Measurements from ENCODE around the gene IL20RB.
"Not testable (repeated sequence)": the region's sequence is repeated elsewhere in the genome, so short reads cannot be mapped to it uniquely, and the experiment has no call there.

IL20RB gene

DNA sequence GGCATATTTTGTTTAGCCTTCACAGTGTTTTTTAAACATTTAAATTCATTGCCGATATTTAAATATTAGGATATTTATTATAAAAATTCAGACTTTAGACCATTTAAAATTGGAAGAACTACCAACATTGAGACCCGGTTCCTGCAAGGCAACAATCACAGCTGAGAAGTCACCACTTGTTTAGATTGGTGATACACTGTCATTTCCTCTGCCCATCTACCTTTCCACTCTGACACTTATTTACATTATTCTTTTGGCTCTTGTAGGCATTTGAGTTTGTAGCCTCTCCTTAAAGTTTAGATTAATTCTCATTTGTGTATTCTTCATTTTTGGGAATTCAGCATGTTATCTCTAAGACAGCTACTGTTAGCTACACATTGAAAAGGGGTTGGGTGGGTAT lies 10.3 kb upstream of the IL20RB start:
- no peak for DNase-seq

DNA sequence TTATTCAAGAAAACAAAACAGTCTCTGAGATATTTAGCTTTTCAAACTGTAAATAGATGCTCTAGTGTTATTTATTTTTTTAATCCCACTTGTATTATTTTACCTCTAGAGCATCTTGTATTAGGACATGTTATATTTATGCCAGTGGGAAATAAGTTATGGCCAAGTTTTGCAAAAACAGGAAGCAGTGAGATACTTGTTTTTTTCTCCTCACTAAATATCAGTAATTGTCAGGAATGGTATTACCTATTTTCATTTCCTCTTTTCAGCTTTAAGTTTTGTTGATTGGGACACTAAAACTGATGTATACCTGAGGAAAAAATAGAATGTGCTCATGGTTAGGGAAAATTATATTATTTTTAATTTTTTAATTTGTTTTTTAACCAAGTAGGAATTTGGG lies 8.6 kb upstream of the IL20RB start:
- DNase-seq = no peak

DNA sequence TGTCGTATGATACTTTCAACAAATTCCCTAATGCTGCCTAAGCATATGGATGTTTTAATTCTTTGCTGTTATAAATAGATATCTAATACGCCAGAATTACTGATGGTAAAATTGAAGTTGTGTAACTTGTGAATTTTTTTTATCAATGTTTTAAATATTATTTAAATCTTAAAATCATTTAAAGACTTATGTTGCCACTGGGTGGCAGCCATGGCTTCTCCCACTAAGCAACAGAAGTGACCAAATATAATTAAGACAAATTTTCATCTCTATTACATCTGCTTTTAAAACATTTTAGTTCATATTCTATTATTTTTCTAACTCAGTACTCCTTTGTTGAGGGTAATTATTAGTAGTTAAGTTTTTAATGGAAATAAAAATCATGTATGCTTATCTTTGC lies 8.1 kb upstream of the IL20RB start:
- DNase-seq = no peak

DNA sequence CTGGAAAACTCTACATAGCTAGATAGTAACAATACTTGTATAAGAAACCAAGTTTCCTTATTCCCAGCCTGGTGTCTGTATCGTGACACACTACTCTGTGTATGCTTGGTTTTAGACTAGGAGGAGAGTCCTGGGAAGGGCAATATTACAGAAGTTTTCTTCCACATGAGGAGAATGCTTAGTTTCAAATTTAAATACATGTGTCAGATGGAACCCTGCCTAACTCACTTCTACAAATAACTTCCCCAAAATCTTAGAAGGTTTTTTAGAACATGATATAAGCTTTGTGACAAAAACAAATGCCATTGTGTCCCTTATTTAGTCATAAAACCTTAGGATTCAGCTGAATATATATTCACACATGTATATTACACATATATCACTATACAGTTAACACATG lies 7.2 kb upstream of the IL20RB start:
- no peak for DNase-seq

DNA sequence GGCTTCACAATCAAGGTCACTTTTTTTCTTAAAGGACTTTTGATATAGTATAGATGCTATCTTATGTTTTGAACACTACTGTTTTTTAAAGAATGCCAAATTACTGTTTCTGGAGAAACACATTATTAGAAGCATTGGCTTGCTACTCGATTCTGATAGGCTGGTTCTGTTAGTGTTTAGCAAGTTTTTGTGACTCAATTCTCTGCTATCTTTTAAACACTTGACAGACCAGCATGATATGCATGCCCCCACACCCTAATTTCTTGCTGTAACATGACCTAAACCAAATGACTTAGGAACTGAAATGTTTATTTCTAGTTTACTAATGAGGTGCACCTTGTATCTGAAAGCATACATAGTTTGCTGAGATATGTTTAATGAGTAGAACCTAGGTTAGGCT lies 5.5 kb upstream of the IL20RB start:
- no peak for DNase-seq

DNA sequence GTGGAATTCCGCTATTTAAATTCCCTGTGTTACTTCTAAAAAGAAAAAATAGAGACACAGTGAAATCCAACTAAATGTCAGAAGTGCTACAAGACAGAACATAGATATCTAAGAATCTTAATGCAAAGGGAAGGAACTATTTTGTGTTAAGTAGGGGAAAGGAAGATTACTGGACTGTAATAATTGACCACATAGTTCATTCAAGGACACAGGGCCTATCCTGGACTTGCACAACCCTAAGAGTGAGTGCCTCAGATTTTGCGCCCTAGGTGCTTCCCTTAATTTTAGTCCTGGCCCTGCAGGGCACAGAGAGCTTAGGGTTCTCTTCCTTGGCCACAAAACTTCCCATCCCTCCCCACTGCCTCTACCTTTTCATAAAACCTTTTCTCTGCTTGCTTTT lies 3.5 kb upstream of the IL20RB start:
- no peak for DNase-seq

DNA sequence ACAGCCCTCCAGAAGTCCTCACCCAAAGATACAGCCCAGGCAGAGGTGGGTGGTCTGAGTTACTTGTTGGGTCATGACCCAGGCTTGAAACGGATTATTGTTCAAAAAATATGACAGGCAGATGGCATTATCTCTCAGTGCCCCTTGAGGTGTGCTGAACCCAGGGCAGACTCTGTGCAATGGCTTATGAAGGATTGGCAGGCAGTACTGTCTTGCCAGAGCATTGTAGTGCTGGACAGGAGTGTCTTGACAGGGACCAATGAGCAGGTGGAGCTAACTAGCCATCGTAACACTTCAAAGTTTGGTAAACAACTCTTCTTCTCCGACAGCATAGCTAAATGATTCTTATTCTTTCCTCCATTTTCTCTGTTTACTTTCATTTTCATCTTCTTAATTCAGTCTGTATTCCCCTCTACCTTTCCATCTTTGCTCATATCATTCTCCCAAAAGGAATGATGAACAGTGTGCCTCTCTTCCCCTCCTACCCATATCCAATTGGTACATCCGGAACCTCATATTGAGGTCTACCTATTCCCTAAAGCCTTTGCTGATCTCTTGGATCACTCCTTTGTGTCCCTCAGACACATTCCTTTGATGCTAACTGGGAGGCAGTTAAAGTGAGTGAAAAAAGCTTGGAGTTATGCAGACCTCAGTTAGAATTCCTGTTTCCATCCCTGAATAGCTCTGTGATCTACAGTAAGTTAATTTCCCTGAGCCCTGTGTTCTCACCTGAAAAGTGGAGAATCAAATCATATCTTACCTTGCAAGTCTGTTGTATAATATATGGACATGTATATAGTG lies 2.6 kb upstream of the IL20RB start:
- DNase-seq = no peak

DNA sequence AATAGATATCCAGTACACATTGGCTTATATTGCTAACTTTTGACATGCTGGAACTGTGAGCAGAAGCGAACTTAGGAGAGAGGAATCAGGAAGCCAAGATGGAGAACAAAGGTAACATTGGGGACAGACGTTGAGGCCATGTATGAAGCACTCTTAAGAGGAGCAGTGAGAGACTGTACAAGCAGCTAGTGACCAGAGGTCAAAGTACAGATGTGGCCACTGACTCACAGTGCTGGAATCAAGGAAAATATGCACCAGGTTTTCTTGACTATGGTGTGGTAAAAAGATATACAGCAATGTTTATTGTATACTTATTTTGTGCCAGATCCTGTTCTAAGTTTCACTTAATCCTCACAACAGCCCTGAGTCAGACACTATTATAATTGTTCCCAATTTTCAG lies 2.0 kb upstream of the IL20RB start:
- no peak for DNase-seq

DNA sequence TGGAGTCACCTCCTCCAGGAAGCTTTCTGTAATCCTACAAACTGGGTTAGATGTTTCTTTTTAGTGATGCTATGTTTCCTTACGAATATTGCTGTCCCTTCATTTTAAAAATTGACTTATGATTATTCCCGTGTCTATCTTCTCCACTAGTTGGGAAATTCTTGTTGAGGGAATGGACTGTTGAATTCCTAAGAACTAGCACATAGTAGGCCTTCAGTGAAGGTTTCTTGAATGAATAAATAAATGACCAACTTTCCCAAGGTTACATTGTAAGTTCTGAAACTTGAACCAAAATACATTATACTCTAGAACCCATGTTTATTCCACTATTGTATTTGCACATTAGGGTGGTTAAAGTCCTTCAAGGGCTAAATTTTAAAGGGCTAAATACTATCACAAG lies 812 bp upstream of the IL20RB start:
- no peak for DNase-seq

DNA sequence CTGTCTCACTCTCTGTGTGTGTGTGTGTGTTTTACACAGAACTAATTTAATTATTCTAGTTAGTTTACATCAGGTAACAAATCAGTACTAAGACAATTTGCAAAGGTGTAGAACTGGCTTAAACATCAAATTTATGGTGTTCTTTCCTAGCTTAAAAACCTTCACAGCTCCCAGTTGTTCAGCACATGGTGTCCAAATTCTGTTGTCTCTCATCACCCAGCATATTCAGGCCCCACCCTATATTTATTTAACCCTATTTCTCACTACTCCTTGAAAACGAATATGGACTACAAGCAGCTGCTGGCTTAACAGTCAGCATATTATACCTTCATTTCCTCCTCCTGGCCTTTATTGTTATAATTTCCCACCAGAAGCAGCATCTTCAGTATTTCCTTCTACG lies 1.2 kb downstream of the IL20RB start:
- no peak for DNase-seq

DNA sequence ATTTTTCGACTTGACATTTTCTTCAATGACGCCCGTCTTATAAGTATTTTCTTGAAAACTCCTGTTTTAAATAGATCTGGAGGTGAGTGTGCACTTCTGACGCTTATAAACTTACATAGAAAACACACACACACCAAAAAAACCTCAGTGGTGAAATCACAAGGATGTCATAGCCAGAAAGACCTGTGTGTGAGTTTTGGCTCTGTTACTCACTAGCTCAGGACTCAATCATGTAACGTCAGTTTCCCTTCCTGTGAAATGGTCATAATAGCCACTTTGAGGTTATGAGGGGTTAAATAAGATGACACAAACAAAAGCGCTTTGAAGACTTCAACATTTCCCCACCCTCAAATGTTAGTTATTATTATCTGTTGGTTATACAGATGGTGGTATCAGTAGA lies 1.8 kb downstream of the IL20RB start:
- DNase-seq = no peak

DNA sequence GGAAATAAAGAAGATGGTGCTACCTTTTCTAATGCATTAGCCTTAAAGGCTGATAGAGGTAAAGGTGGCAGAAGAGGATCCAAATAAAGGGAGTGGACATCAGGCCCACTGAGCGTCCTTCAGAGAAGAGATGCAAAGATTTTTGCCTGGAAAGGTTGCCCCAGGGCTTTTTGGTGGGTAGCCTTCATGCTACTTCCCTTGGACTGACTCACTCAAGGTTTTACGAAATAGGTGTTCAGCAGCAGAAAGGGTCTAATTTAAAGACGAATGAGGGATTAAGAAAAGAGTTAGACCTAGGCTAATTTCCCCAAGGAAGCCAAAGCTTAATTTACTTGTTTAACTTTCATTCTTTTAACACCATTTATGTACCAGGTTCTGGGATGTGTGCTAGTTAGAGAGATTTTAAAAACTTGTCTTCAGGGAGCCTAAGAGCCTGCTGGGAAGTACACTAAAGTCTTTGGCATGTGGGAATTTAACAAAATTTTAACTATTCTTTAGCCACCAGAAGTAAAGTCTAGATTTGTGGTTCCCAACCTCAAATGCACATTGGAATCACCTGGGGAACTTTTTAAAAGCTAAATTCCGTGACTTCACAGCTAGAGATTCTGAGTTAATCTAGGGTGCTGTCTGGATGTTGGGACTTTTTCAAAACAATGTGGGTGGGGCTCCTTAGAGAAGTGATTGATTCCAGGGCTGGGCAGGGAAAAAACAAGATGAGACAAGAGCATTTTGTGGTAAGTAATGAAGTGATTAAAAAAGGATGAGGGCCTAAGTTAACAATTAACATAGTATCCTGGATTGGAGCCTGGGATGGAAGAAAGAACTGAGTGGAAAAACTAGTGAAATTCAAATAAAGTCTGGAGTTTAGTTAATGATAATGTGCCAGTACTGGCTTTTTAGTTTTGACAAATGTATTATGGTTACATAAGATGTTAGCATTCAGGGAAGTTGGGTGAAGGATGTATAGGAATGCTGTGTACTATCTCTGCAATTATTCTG lies 3.4 kb downstream of the IL20RB start:
- no peak for DNase-seq

DNA sequence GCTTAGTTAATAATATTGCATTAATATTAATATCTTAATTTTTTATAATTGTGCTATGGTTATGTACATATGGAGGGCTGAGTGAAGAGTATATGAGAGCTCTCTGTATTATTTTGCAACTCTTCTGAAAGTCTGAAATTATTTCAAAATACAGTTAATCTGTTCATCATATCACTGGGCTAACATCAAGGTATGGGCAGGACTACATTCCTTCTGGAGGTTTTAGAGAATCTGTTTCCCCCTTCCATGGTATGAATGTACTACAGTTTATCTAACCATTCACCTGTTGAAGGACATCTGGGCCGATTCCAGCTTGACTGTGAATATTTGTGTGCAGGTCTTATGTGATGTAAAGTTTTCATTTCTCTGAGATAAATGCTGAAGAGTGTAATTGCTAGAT lies 5.1 kb downstream of the IL20RB start:
- no peak for DNase-seq

DNA sequence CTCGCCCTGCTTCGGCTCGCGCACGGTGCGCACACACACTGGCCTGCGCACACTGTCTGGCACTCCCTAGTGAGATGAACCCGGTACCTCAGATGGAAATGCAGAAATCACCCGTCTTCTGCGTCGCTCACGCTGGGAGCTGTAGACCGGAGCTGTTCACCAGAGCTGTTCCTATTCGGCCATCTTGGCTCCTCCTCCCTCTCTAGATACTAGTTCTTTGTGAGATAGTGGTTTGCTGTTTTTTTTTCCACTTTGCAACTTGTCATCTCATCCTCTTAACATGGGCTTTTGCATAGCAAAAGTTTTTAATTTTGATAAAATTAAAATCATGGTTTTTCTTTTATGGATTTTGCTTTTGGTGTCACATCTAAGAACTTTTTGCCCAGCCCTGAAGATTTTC lies 11.8 kb downstream of the IL20RB start:
- not testable (repeated sequence) for DNase-seq

DNA sequence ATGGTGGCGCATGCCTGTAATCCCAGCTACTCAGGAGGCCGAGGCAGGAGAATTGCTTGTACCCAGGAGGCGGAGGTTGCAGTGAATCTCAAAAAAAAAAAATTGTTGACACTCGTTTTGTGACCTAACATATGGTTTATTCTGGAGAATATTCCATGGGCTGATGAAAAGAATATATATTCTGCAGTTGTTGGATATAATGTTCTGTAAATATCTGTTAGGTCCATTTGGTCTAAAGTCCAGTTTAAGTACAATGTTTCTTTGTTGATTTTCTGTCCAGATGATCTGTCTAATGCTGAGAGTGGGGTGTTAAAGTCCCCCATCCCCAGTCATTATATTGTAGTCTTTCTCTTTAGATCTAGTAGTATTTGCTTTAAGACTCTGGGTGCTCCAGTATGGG lies 15.6 kb downstream of the IL20RB start:
- DNase-seq = no peak

DNA sequence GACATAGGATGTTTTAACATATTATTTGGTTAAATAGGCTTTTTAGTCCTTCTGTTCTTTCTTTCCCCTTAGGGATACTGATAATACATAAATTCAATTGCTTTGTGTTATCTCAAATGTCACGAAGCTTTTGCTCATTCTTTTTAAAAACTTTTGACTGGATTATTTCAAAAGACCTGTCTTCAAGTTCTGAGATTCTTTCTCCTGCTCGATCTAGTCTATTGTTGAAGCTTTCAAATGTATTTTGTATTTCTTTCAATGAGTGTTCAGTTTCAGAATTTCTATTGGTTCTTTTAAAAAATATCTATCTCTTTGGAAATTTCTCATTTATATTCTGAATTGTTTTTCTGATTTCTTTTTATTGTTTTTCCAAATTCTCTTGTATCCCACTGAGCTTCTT lies 16.9 kb downstream of the IL20RB start:
- no peak for DNase-seq

DNA sequence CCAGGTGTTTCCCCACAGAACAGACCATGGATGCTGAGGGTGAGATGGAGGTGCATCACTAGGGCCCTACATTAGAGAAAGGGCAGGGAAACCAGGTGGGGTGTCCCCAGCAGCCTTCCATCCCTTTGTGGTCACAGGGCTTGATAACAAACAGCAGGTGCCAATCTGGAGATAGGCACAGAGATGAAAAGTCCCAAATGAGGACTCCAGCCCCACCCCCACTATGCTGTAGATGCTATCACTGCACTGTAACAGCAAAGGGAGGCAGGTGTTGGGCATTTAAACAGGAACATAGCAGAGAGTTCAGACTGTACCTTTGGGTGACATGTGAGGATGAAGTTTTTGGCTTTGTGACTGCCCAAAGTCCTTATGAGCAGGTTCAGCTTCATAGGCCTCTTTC lies 21.4 kb downstream of the IL20RB start:
- no peak for DNase-seq

DNA sequence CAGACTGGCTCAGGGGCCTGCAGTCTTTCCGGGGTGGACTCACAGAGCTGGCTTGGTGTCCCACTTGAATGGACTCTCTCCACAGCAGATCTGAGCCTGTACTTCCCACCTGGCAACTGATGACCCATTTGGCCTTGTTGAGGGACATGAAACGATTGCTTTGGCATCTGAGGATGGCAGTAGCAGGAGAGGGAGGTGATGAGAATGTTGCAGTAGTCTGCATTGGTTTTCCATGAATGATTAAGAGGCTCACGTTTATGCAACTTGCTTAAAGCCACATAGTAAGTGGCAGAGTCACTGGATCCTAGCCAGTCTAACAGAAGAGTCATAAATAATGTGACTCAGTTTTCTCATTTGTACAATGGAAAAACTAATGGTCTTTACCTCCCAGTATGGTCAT lies 21.9 kb downstream of the IL20RB start:
- DNase-seq = no peak

DNA sequence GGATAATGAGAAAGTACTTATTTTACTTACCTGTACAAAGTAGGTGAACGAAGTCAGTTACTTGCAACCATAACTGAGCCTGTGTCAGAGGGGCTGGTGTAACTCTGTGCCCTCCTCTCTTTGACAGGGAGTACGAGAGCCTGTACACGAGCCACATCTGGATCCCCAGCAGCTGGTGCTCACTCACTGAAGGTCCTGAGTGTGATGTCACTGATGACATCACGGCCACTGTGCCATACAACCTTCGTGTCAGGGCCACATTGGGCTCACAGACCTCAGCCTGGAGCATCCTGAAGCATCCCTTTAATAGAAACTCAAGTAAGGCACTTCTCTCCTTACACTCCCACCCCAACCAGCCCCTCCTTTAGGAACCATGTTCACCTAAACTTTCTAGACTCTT lies 24.2 kb downstream of the IL20RB start:
- no peak for DNase-seq

DNA sequence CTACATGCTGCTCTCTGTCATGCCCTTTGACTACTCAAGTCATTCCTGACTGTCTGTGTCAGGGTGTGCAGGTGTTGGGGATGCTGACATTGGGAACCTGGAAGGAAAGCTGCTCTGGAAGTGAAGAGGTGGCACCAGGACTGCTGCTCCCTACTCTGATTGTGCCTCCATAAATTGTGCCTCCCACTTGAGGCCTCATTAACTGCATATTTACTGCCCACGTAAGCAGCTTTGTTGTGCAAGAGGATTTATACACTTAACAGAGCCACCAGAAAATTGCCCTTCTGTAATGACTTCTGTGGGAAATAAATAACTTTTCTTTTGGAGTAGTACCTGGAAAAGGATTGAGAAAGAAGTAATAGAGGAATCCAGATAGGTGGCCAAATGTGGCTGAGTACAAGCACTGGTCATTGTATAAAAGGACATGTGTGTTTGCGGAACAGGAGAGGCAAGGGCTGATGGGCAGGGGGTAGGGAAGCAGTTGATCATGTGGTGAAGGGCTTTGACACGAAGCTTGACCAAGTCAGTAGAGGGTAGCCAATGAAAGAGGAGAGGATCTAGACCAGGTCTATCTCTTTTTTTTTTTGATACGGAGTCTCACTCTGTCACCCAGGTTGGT lies 24.8 kb downstream of the IL20RB start:
- no peak for DNase-seq

DNA sequence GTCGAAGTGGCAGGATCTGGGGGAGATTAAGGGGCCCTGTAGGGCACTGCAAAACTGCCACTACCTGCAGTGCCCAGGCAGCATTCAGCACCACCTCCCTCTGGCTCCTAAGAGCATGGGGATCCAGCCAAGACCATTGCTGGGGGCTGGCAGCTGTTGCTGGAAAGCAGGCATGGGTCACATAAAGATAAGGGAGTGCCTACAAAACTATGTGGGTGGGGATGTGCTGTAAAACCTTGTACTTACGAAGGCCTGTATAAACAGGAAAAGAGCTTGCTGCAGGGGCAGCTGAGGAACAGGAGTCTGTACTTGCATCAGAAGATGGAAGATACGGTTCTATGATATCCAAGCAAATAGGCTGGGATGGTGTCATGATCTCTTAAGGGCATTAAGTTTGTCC lies 27.1 kb downstream of the IL20RB start:
- no peak for DNase-seq

DNA sequence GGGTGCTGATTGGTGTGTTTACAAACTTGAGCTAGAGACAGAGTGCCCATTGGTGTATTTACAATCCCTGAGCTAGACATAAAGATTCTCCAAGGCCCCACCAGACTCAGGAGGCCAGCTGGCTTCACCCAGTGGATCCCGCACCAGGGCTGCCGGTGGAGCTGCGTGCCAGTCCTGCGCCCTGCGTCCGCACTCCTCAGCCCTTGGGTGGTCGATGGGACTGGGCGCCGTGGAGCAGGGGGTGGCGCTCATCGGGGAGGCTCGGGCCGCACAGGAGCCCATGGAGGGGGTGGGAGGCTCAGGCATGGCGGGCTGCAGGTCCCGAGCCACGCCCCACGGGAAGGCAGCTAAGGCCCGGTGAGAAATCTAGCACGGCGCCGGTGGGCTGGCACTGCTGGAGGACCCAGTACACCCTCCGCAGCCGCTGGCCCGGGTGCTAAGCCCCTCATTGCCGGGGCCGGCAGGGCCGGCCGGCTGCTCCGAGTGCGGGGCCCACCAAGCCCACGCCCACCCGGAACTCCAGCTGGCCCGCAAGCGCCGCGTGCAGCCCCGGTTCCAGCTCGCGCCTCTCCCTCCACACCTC lies 29.7 kb downstream of the IL20RB start:
- DNase-seq = not testable (repeated sequence)

DNA sequence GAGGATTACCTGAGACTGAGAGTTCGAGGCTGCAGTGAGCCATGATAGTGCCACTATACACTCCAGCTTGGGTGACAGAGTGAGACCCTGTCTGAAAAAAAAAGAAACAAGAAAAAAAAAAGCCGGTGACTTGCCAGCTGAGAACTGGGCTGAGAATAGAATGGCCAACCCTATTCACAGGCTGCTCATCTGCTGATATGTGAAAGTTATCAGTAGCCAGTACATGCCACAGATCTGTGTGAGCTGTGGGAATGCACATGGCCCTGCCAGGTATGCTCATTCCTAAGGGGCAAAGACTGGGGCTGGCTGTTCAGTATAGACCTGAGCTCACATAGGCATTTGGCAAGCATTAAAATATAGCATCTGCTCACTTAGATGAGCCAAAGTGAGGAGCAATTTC lies 30.9 kb downstream of the IL20RB start:
- no peak for DNase-seq
